ENCODE data around the gene RND2.

Gene RND2

DNA sequence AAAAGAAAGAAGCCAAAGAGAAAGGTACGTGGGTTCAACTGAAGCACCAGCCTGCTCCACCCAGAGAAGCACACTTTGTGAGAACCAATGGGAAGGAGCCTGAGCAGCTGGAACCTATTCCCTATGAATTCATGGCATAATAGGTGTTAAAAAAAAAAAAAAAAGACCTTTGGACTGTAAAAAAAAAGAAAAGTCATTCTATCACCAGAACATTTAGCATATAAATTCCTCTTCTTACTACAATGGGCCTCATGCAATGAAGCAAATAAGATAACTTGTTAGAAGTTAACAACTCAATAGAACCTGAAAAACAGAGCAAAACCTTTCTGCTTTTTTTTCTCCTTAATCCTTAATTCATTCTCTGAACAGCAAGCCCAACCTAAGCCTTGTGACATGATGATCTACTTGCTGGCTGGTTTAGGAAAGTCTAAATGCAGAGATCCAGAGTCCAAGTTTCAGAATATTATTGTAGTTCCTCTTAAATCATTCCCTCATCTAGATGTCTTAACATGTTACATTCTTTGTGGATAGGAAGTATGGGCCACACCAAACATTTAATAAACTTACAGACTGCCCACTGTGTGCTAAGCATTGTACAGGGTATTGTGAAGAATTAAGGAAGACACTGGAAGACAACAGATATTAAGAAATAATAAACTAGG is 54.7 kb downstream of the RND2 start:
- no peak for DNase-seq

All from femur (tissue), 1 donor.